ENCODE data around the gene DUOXA1. TPM values are rescaled to one million over a fixed set of nuclear protein-coding genes. Genes with fewer than 3 reads are reported as not detected.

DUOXA1 gene
- total RNA-seq, 1 donor = not detected

- DNase-seq (ENCODE audit: low read depth) = no peak
- H3K4me3 ChIP-seq (ENCODE audit: low read depth, low read length) = no peak within 1 kb of the TSS
- no peak for TF ChIP-seq CTCF (IDR thresholded peaks at IDR 0.05; ENCODE audit: insufficient read depth, low read depth, low read length)
These were observed 15.5 kb downstream of the DUOXA1 start, which contains the start of the genes DUOX2 and DUOXA2 for GRCh38 chr15:45114076-45114750. TSS of gene DUOX2 (minus strand) at chr15:45114172. CDS start at chr15:45113411, 761 bp downstream. TSS of gene DUOXA2 (plus strand) at chr15:45114326. CDS start at chr15:45114606, 280 bp downstream.

GRCh38 chr15:45113380-45113990 is 16.2 kb downstream of the DUOXA1 start:
- TF ChIP-seq CTCF (IDR thresholded peaks at IDR 0.05; ENCODE audit: insufficient read depth, low read depth, low read length) = no peak
- DNase-seq (ENCODE audit: low read depth) = no peak
- no peak overlapping the region for H3K4me3 ChIP-seq (ENCODE audit: low read depth, low read length)

DNA sequence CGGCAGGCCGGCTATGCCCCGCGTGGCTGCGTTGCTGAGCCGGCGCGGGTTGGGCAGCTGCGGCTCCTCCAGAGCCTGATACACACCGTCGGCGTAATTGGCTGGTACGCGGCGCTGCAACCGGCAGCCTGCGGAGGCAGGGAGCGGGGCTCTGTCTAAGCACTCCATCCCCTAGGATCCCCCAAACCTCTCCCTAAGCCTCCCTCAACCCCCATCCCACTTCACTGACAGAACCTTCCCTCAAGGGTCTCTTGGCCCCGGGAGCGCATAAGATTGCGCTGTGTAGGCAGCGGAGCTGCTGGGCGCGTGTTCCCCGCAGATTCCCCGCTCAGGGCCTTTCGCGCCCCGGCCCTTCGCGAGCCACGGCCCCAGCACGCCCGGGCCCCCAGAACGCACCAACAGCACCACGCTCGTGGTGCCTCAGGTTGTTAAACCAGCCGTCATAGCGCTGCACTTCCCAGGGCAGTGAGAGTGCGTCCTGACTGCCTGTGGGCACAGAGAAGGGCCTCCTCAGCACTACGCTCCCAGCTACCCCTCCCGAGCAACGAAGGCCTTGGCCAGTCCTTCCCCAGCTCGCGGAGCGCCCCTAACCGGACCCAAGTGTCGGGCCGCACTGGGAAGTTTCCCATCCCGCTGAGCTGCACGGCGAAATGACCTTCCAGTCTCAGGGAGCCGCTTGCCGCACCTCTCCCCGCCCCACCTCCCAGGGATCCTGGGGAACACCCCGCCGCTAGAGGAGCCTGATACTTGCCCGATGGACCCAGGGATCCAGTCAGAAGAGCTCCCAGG is 16.9 kb downstream of the DUOXA1 start:
- DNase-seq (ENCODE audit: low read depth) = no peak
- TF ChIP-seq CTCF (IDR thresholded peaks at IDR 0.05; ENCODE audit: insufficient read depth, low read depth, low read length) = no peak
- H3K4me3 ChIP-seq (ENCODE audit: low read depth, low read length) = no peak overlapping the region

- H3K4me3 ChIP-seq (ENCODE audit: low read depth, low read length) = no peak overlapping the region
- no peak for DNase-seq (ENCODE audit: low read depth)
- TF ChIP-seq CTCF (IDR thresholded peaks at IDR 0.05; ENCODE audit: insufficient read depth, low read depth, low read length) = no peak
These were observed 17.5 kb downstream of the DUOXA1 start for GRCh38 chr15:45112143-45112590.

GRCh38 chr15:45111390-45112142 is 18.1 kb downstream of the DUOXA1 start:
- no peak overlapping the region for H3K4me3 ChIP-seq (ENCODE audit: low read depth, low read length)
- TF ChIP-seq CTCF (IDR thresholded peaks at IDR 0.05; ENCODE audit: insufficient read depth, low read depth, low read length) = no peak
- no peak for DNase-seq (ENCODE audit: low read depth)

GRCh38 chr15:45110256-45110820 is 19.3 kb downstream of the DUOXA1 start:
- no peak overlapping the region for H3K4me3 ChIP-seq (ENCODE audit: low read depth, low read length)
- DNase-seq (ENCODE audit: low read depth) = no peak
- TF ChIP-seq CTCF (IDR thresholded peaks at IDR 0.05; ENCODE audit: insufficient read depth, low read depth, low read length) = no peak
